Astrocyte of the spinal cord (primary cell): Measurements from ENCODE around the gene SLX4IP.

Experiments
- DNase-seq: peaks from one replicate; pipeline ENCODE4 v3.0.0; 2011; ENCODE audit warnings: low read depth, low spot score
- H3K4me3 ChIP-seq: 2 replicates; pipeline ENCODE4 v1.5.1; 2011; ENCODE audit warnings: low read depth, mild to moderate bottlenecking, low read length, moderate library complexity
- CTCF ChIP-seq: IDR thresholded peaks from 2 replicates; pipeline ENCODE4 v1.5.1; 2012; ENCODE audit warnings: low read depth, mild to moderate bottlenecking, low read length, inconsistent platforms
- in situ Hi-C: cut with HindIII; loops from 2 replicates; pipeline ENCODE4 v1.10.0; 2017; ENCODE audit warnings: low sequenced_read_pairs

SLX4IP gene

GRCh38 chr20:10487142-10488136 is 52.3 kb downstream of the SLX4IP start:
- H3K4me3 ChIP-seq, result no peak overlapping the region
- DNase-seq, result peak; percentile 33
- no peak for TF ChIP-seq CTCF
- in situ Hi-C loops, result no loop called here

GRCh38 chr20:10488534-10488933 is 53.4 kb downstream of the SLX4IP start:
- TF ChIP-seq CTCF, result no peak
- no peak for DNase-seq
- no peak overlapping the region for H3K4me3 ChIP-seq
- in situ Hi-C loops, result no loop called here

DNA sequence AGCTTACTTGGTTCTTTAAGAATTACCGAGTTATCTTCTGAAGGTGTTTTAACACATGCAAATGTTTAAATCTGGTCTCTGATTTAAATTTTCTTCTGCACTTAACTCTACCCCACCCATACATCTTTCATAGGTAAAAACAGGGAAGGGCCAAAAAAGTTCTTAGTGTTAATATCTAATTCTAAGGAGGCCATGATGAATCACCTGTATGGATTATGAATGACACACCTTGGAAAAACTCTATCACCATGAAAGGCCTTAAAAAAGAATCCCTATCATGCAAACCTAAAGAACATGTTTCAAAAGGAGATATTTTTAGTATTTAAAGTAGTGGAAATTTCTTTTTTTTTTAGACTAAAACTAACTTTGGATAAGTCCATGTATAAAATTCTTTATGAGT is 54.7 kb downstream of the SLX4IP start:
- no peak overlapping the region for H3K4me3 ChIP-seq
- no peak for DNase-seq
- no peak for TF ChIP-seq CTCF
- in situ Hi-C loops, result no loop called here

DNA sequence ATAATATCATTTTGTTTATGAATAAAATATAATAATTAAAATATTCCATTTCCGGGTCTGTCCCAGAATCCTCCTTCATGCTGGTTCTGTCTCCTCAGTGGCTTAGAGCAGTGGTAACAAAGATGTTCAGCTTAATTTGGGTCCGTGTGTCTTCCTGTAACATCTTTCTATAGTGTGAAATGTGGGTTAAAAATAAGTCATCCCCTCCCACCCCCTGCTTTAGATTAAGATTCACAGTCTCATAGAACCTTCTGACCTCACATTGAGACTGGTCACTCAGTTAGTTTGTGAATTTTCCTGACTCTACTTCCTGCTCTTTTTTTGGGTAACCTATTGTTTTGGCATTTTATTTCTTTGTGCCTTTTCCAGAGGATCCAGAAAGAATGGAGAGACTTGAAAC is 55.2 kb downstream of the SLX4IP start:
- no peak overlapping the region for H3K4me3 ChIP-seq
- no peak for DNase-seq
- TF ChIP-seq CTCF, result no peak
- in situ Hi-C loops, result no loop called here

DNA sequence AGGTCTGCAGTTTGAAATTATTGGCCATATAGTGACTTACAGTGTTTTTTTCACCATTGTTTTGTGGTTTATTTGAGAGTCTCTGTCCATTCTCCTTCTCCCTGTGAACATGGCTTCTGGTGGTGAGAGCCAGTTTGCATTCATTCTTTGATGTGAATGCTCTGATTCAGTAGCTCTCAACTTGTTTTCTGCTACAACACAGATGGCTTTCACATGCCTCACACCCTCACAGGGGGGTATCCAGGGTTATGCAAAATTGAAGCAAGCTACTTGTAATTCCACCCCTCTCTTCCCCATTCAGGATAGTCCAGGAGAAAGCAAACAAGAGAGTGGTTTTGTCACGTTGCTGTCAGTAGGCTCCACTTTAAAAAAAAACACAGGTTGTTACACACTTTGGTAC is 55.6 kb downstream of the SLX4IP start:
- no peak overlapping the region for H3K4me3 ChIP-seq
- DNase-seq, result no peak
- TF ChIP-seq CTCF, result no peak
- in situ Hi-C loops, result no loop called here

- peak; percentile 52 for DNase-seq
- TF ChIP-seq CTCF, result no peak
- in situ Hi-C loops, result no loop called here
- H3K4me3 ChIP-seq, result no peak overlapping the region
Observed at GRCh38 chr20:10492065-10492464, 57.0 kb downstream of the SLX4IP start.
